ENCODE data around the gene CCNF.

The CCNF gene

GRCh38 chr16:2507052-2507659 lies 77.9 kb downstream of the CCNF start:
- Mint-ChIP-seq H3K27ac (peak overlapping the region in 2 of 3 experiments; percentile 50 to 70), H3K9me3 (no peaks in the 10 kb centered on the region), H3K36me3 (ENCODE audit: low read depth) (peaks cover 3% of the 10 kb centered on the region), H3K4me3 (no peak overlapping the region), H3K27me3 (ENCODE audit: low read depth) (no peaks in the 10 kb centered on the region), H3K4me1 (peaks cover 41% of the 10 kb centered on the region)
- TF ChIP-seq CTCF (IDR thresholded peaks at IDR 0.05; ENCODE audit: unreplicated experiment in 3 of 3) = no peak

GRCh38 chr16:2507665-2508064 lies 78.4 kb downstream of the CCNF start:
- Mint-ChIP-seq H3K27ac (peak overlapping the region in 2 of 3 experiments; percentile 29 to 52), H3K9me3 (no peaks in the 10 kb centered on the region), H3K27me3 (ENCODE audit: low read depth) (no peaks in the 10 kb centered on the region), H3K4me3 (no peak overlapping the region), H3K36me3 (ENCODE audit: low read depth) (peaks cover 3% of the 10 kb centered on the region), H3K4me1 (peaks cover 43% of the 10 kb centered on the region)
- TF ChIP-seq CTCF (IDR thresholded peaks at IDR 0.05; ENCODE audit: unreplicated experiment in 3 of 3) = no peak

Data from nephron (organoid).